22Rv1 (cell line): ENCODE measurements around the gene USP34.

Experiments
- H3K27ac ChIP-seq: fragments of 450-650 bp; 2 replicates; pipeline ENCODE4 v1.5.1; 2017
- CTCF ChIP-seq: fragments of 450-650 bp; IDR thresholded peaks from 2 replicates; pipeline ENCODE4 v1.5.1; 2017; ENCODE audit warnings: mild to moderate bottlenecking
- ZFX ChIP-seq: fragments of 450-650 bp; IDR thresholded peaks from 2 replicates; pipeline ENCODE4 v1.6.1; 2017; ENCODE audit warnings: antibody characterized with exemption, borderline replicate concordance

Gene USP34

GRCh38 chr2:61182059-61182383 is 288.9 kb downstream of the USP34 start:
- TF ChIP-seq CTCF (no peak), ZFX (no peak)
- no peak overlapping the region for H3K27ac ChIP-seq

- H3K27ac ChIP-seq, result no peak overlapping the region
Measured at GRCh38 chr2:61181382-61182058, 289.4 kb downstream of the USP34 start.

GRCh38 chr2:61180686-61181085 is 290.2 kb downstream of the USP34 start:
- TF ChIP-seq ZFX (no peak), CTCF (no peak)
- H3K27ac ChIP-seq, result no peak overlapping the region

More at GRCh38 chr2:61181382-61182058, 289.4 kb downstream of the USP34 start:
- no peak for TF ChIP-seq ZFX
- no peak for TF ChIP-seq CTCF

- H3K27ac ChIP-seq, result no peak overlapping the region
- no peak for TF ChIP-seq CTCF
- no peak for TF ChIP-seq ZFX
Measured at GRCh38 chr2:61179701-61180639, 290.9 kb downstream of the USP34 start.

GRCh38 chr2:61178603-61179545 is 292.0 kb downstream of the USP34 start:
- H3K27ac ChIP-seq, result peak overlapping the region; percentile 87; the same call in 1 of the 2 replicates

More at GRCh38 chr2:61178603-61179545, 292.0 kb downstream of the USP34 start:
- TF ChIP-seq ZFX (no peak), CTCF (no peak)
